Mucosa of descending colon (tissue), 3 donors: Measurements from ENCODE around the gene MICALL2. TPM values are rescaled to one million over a fixed set of nuclear protein-coding genes. Genes with fewer than 3 reads are reported as not detected.

Source experiments
- ATAC-seq: fragments of 200-7000 bp; cut with Tn5 transposase; one replicate; pipeline ENCODE4 v1.9.1; 2020; ENCODE audit warnings: mild to moderate bottlenecking, moderate library complexity
- DNase-seq, 3 donors: peaks; one replicate each; pipeline ENCODE4 v3.0.0-alpha.2; 2020
- H3K36me3 ChIP-seq: fragments of 200-600 bp; one replicate; pipeline ENCODE4 v1.8.0; 2021; ENCODE audit warnings: low read depth, mild to moderate bottlenecking
- H3K4me1 ChIP-seq: fragments of 200-600 bp; one replicate; pipeline ENCODE4 v1.8.0; 2021; ENCODE audit warnings: low read depth, mild to moderate bottlenecking
- H3K4me3 ChIP-seq: fragments of 200-600 bp; one replicate; pipeline ENCODE4 v1.8.0; 2021; ENCODE audit warnings: mild to moderate bottlenecking
- H3K9me3 ChIP-seq: fragments of 200-600 bp; one replicate; pipeline ENCODE4 v1.8.0; 2021; ENCODE audit warnings: mild to moderate bottlenecking
- intact Hi-C, 2 donors: fragments of 100-400 bp; cut with DNase I in 1 of 2; cut with micrococcal nuclease in 1 of 2; formaldehyde crosslinking; loops; one replicate each; pipeline versions ENCODE4 v1.11.0 to v1.11.1; 2022; cut with DNase I, micrococcal nuclease
- total RNA-seq, 3 donors: library from RNA; stranded (reverse); fragmentation: NEBNext Ultra II Directional in 2 of 3; extraction: Animal tissue kit (Norgen Biotek cat#: 25700) in 2 of 3; gene quantifications; one replicate each; pipeline versions ENCODE4 v1.2.1 to v1.2.4, GENCODE V29; 2021 to 2023
- TF ChIP-seq, protein P1 (sequence below): fragments of 200-600 bp; IDR thresholded peaks from one replicate; pipeline ENCODE4 v1.8.0; 2022; ENCODE audit warnings: antibody characterized with exemption, mild to moderate bottlenecking
- donor health status: DM: no; HTN: no; CAD: no; lungs with moderate emphysema.
- donor health status: DM: no; HTN: no; CAD: no.
- donor health status: DM: no; HTN: yes; CAD: no.

The MICALL2 gene
- total RNA-seq, 3 donors from 2014 or later, result 59.9 to 96.2 (median 94.5) TPM

- Histone ChIP-seq H3K9me3 (no peaks in the 10 kb centered on the region), H3K4me1 (peaks cover 70% of the 10 kb centered on the region), H3K36me3 (no peaks in the 10 kb centered on the region), H3K4me3 (peak overlapping the region; percentile 59)
- ATAC-seq (peak; percentile 77), DNase-seq (peak; percentile 100)
- TF ChIP-seq, protein P1, sequence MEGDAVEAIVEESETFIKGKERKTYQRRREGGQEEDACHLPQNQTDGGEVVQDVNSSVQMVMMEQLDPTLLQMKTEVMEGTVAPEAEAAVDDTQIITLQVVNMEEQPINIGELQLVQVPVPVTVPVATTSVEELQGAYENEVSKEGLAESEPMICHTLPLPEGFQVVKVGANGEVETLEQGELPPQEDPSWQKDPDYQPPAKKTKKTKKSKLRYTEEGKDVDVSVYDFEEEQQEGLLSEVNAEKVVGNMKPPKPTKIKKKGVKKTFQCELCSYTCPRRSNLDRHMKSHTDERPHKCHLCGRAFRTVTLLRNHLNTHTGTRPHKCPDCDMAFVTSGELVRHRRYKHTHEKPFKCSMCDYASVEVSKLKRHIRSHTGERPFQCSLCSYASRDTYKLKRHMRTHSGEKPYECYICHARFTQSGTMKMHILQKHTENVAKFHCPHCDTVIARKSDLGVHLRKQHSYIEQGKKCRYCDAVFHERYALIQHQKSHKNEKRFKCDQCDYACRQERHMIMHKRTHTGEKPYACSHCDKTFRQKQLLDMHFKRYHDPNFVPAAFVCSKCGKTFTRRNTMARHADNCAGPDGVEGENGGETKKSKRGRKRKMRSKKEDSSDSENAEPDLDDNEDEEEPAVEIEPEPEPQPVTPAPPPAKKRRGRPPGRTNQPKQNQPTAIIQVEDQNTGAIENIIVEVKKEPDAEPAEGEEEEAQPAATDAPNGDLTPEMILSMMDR, result no peak
- intact Hi-C loops, result no loop called here
Observed at GRCh38 chr7:1459512-1459892, 232 bp upstream of the MICALL2 start.

GRCh38 chr7:1457949-1458682, 1.2 kb downstream of the MICALL2 start:
- intact Hi-C loops, result no loop called here
- DNase-seq (no peak), ATAC-seq (no peak)
- Histone ChIP-seq H3K36me3 (no peaks in the 10 kb centered on the region), H3K9me3 (no peaks in the 10 kb centered on the region), H3K4me1 (peaks cover 58% of the 10 kb centered on the region), H3K4me3 (peak overlapping the region; percentile 59)
- TF ChIP-seq, protein P1, result no peak

GRCh38 chr7:1457059-1457948, 2.0 kb downstream of the MICALL2 start:
- intact Hi-C loops, result no loop called here
- peaks cover 52% of the 10 kb centered on the region for H3K4me1 ChIP-seq
- DNase-seq (no peak), ATAC-seq (no peak)
- H3K36me3 ChIP-seq, result no peaks in the 10 kb centered on the region
- H3K4me3 ChIP-seq, result no peak overlapping the region
- TF ChIP-seq, protein P1, result no peak
- no peaks in the 10 kb centered on the region for H3K9me3 ChIP-seq

DNA sequence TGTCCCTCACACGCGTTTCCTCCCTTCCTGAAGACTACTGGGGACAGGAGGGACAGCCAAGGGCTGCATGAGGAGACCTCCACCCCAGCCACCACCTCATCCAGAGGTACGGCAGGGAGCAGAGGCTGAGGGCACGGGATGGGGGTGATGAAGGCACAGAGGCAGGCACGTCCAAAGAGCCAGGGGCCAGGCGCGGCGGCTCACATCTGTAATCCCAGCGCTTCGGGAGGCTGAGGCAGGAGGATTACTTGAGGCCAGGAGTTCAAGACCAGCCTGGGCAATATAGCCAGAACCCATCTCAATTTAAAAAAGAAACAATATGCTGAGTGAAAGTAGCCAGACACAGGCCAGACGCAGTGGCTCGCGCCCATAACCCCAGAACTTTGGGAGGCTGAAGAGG, 3.3 kb downstream of the MICALL2 start:
- H3K4me1 ChIP-seq, result peaks cover 40% of the 10 kb centered on the region
- TF ChIP-seq, protein P1, result no peak
- intact Hi-C loops, result no loop called here
- H3K9me3 ChIP-seq, result no peaks in the 10 kb centered on the region
- no peak overlapping the region for H3K4me3 ChIP-seq
- DNase-seq, result no peak
- H3K36me3 ChIP-seq, result no peaks in the 10 kb centered on the region
- no peak for ATAC-seq

DNA sequence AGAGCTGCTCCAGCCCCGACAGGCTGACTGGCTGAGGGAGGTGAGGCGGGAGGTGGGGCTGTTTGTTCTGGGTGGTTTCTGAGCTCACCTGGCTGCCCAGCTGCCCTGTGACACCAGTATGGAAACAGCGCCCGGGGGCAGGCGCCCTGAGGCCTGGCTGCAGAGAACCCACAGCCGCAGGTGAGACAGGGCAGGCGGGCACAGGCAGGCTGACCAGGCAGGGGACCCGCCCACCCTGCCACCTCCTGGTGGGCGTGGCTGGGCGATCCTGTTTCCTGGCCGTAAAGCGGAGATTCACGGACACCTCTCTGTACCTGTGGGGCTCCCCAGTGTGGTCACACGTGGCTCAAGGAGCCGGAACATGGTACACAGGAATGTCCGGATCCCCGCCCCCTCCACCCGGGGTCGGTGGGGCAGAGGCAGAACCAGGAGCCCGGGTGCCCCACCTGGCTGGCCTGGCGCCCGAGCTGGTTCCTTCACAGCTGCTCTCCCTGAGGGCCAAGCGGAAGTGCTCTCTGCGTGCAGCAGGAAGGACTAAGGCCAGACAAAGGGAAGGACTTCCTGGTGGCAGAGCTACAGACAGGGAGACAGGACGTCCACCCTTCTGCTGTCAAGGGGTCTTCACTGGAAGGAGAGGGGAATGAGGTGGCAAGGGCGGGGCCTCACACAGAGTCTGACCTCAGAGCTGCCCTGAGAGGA, 3.9 kb downstream of the MICALL2 start:
- intact Hi-C loops, result no loop called here
- TF ChIP-seq, protein P1, result no peak
- ATAC-seq, result peak; percentile 53

More for the DNA sequence above, 3.9 kb downstream of the MICALL2 start:
- H3K4me1 ChIP-seq, result peaks cover 37% of the 10 kb centered on the region
- peak; percentile 86 to 91 (median 87) for DNase-seq
- no peak overlapping the region for H3K4me3 ChIP-seq
- no peaks in the 10 kb centered on the region for H3K36me3 ChIP-seq
- no peaks in the 10 kb centered on the region for H3K9me3 ChIP-seq
